ENCODE data around the gene PINLYP.

DNA sequence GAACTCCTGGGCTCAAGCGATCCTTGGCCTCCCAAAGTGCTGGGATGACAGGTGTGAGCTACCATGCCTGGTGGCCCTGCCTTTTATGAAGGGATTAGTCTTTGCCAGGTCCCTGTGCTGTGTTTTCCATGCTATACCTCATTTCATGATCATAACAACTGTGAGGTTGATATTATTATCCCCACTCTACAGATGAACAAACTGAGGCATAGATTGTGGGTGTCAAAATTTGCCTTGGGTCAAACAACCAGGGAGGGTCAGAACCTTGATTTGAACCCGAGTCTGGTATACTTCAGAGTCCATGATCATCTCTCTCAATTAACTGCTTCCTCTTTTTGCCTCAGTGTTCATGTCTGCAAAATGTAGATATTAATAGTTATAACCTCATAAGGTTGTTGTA is 6.9 kb downstream of the PINLYP start:
- TF ChIP-seq, protein P1, sequence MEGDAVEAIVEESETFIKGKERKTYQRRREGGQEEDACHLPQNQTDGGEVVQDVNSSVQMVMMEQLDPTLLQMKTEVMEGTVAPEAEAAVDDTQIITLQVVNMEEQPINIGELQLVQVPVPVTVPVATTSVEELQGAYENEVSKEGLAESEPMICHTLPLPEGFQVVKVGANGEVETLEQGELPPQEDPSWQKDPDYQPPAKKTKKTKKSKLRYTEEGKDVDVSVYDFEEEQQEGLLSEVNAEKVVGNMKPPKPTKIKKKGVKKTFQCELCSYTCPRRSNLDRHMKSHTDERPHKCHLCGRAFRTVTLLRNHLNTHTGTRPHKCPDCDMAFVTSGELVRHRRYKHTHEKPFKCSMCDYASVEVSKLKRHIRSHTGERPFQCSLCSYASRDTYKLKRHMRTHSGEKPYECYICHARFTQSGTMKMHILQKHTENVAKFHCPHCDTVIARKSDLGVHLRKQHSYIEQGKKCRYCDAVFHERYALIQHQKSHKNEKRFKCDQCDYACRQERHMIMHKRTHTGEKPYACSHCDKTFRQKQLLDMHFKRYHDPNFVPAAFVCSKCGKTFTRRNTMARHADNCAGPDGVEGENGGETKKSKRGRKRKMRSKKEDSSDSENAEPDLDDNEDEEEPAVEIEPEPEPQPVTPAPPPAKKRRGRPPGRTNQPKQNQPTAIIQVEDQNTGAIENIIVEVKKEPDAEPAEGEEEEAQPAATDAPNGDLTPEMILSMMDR (IDR thresholded peaks at IDR 0.05; ENCODE audit: insufficient read depth, low read length), result no peak
- TF ChIP-seq, protein P2, sequence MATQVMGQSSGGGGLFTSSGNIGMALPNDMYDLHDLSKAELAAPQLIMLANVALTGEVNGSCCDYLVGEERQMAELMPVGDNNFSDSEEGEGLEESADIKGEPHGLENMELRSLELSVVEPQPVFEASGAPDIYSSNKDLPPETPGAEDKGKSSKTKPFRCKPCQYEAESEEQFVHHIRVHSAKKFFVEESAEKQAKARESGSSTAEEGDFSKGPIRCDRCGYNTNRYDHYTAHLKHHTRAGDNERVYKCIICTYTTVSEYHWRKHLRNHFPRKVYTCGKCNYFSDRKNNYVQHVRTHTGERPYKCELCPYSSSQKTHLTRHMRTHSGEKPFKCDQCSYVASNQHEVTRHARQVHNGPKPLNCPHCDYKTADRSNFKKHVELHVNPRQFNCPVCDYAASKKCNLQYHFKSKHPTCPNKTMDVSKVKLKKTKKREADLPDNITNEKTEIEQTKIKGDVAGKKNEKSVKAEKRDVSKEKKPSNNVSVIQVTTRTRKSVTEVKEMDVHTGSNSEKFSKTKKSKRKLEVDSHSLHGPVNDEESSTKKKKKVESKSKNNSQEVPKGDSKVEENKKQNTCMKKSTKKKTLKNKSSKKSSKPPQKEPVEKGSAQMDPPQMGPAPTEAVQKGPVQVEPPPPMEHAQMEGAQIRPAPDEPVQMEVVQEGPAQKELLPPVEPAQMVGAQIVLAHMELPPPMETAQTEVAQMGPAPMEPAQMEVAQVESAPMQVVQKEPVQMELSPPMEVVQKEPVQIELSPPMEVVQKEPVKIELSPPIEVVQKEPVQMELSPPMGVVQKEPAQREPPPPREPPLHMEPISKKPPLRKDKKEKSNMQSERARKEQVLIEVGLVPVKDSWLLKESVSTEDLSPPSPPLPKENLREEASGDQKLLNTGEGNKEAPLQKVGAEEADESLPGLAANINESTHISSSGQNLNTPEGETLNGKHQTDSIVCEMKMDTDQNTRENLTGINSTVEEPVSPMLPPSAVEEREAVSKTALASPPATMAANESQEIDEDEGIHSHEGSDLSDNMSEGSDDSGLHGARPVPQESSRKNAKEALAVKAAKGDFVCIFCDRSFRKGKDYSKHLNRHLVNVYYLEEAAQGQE (IDR thresholded peaks at IDR 0.05; ENCODE audit: insufficient replicate concordance, low read depth), result no peak
- TF ChIP-seq POLR2AphosphoS5 (IDR thresholded peaks at IDR 0.05; ENCODE audit: low read depth), result no peak
- TF ChIP-seq SPI1 (IDR thresholded peaks at IDR 0.05; ENCODE audit: borderline replicate concordance, low read depth), result no peak
